GM12878 (cell line): Measurements from ENCODE around the gene HDAC9.

Experiments used
- NFIC ChIP-seq: IDR thresholded peaks from 2 replicates; pipeline ENCODE4 v1.6.1; 2012; ENCODE audit warnings: low read depth, mild to moderate bottlenecking, inconsistent platforms, low read length, moderate library complexity
- SIN3A ChIP-seq: IDR thresholded peaks from 2 replicates; pipeline ENCODE4 v1.6.1; 2012; ENCODE audit warnings: low read depth, low read length, improper control_type of control experiment

GRCh38 chr7:18958627-18959026, 463.1 kb downstream of the HDAC9 start:
- TF ChIP-seq NFIC (no peak), SIN3A (no peak)
